Lung (tissue), 12 donors: ENCODE data around the gene CD38. TPM values are rescaled to one million over a fixed set of nuclear protein-coding genes. Genes with fewer than 3 reads are reported as not detected.

ENCODE experiments used
- ATAC-seq: fragments of 200-7000 bp; cut with Tn5 transposase; one replicate; pipeline ENCODE4 v1.9.1; 2020; ENCODE audit warnings: moderate number of reproducible peaks; ENCODE audit not compliant: insufficient read depth, low FRiP score
- DNase-seq, 3 donors: peaks; one replicate each; pipeline ENCODE4 v3.0.0-alpha.2; 2013 to 2017
- H3K27ac ChIP-seq, 2 donors: one replicate each; pipeline ENCODE4 v1.5.1; 2013; ENCODE audit warnings: mild to moderate bottlenecking in 2 of 2, moderate library complexity in 2 of 2, control low read depth in 1 of 2, inconsistent platforms in 1 of 2, low read depth in 1 of 2, low read length in 1 of 2
- H3K27me3 ChIP-seq, 3 donors: one replicate each; pipeline ENCODE4 v1.5.1; 2013; ENCODE audit warnings: low read length in 2 of 3; ENCODE audit not compliant: control insufficient read depth in 3 of 3, insufficient read depth in 3 of 3
- H3K36me3 ChIP-seq, 4 donors: one replicate each; pipeline ENCODE4 v1.5.1; 2013; ENCODE audit warnings: low read length in 4 of 4, mild to moderate bottlenecking in 1 of 4, moderate library complexity in 1 of 4; ENCODE audit not compliant: control insufficient read depth in 4 of 4, insufficient read depth in 4 of 4
- H3K4me1 ChIP-seq, 5 donors: one replicate each; pipeline ENCODE4 v1.5.1; 2013; ENCODE audit warnings: low read length in 5 of 5, mild to moderate bottlenecking in 2 of 5, moderate library complexity in 1 of 5; ENCODE audit not compliant: control insufficient read depth in 5 of 5, insufficient read depth in 5 of 5
- H3K4me3 ChIP-seq: one replicate; pipeline ENCODE4 v1.5.1; 2013; ENCODE audit warnings: mild to moderate bottlenecking, control low read depth, moderate library complexity
- H3K9ac ChIP-seq, 2 donors: one replicate each; pipeline ENCODE4 v1.5.1; 2013; ENCODE audit warnings: low read length in 2 of 2, control low read depth in 1 of 2; ENCODE audit not compliant: insufficient read depth in 1 of 2
- H3K9me3 ChIP-seq, 4 donors: one replicate each; pipeline ENCODE4 v1.5.1; 2013; ENCODE audit warnings: low read length in 3 of 4, mild to moderate bottlenecking in 1 of 4, moderate library complexity in 1 of 4; ENCODE audit not compliant: control insufficient read depth in 4 of 4, insufficient read depth in 3 of 4
- CTCF ChIP-seq: IDR thresholded peaks from 2 replicates; pipeline ENCODE4 v1.5.1; 2012; ENCODE audit warnings: mild to moderate bottlenecking; ENCODE audit errors: control extremely low read depth, extremely low read depth
- WGBS, 2 donors: extraction: QIAGEN DNeasy Blood & Tissue Kit; methylation state at CpG; one replicate each; pipeline ENCODE4 v1.1.7; 2013; 5-methylcytosine and 5-hydroxymethylcytosine counted together
- polyA plus RNA-seq, 2 donors: library from polyadenylated mRNA; stranded (reverse); fragments of 200-250 nt; gene quantifications; one replicate each; pipeline ENCODE4 v1.2.1, GENCODE V29; 2013
- total RNA-seq, 2 donors: library from RNA; depleted of rRNA in 1 of 2; stranded (reverse); fragments of >200 nt in 1 of 2; gene quantifications; one replicate each; pipeline ENCODE4 v1.2.1, GENCODE V29; 2014 to 2021
- donor health status: control.
- donor health status: control.
- donor health status: Bipolar disorder and iron deficiency.
- donor health status: healthy.
- donor health status: DM: yes; HTN: yes; CAD: no.

Gene CD38
- total and polyA plus RNA-seq, 4 donors = 4.8 to 47.2 (median 14.4) TPM

GRCh38 chr4:15793506-15794363, 15.6 kb downstream of the CD38 start:
- Histone ChIP-seq H3K4me1 (no peaks in the 10 kb centered on the region), H3K36me3 (no peaks in the 10 kb centered on the region), H3K27me3 (peaks cover 0 to 11% (median 6%) of the 10 kb centered on the region in 3 donors), H3K9me3 (no peaks in the 10 kb centered on the region), H3K27ac (no peak overlapping the region), H3K9ac (no peak overlapping the region), H3K4me3 (no peak overlapping the region)
- DNase-seq (no peak), ATAC-seq (no peak)
- no peak for TF ChIP-seq CTCF
- WGBS, 2 donors = 88 to 92% methylated on average over 3 of the region's 3 CpGs

GRCh38 chr4:15794426-15794825, 16.3 kb downstream of the CD38 start:
- WGBS, 2 donors = 89% methylated on average over 2 of the region's 2 CpGs

GRCh38 chr4:15794905-15795304, 16.8 kb downstream of the CD38 start:
- H3K9ac ChIP-seq = no peak overlapping the region
- no peaks in the 10 kb centered on the region for H3K4me1 ChIP-seq
- ATAC-seq (no peak), DNase-seq (no peak)
- no peak for TF ChIP-seq CTCF
- H3K9me3 ChIP-seq = no peaks in the 10 kb centered on the region
- no peak overlapping the region for H3K4me3 ChIP-seq
- 29 to 46% methylated on average over 1 of the region's 1 CpG for WGBS, 2 donors
- peaks cover 0 to 14% (median 6%) of the 10 kb centered on the region in 3 donors for H3K27me3 ChIP-seq
- no peak overlapping the region for H3K27ac ChIP-seq
- no peaks in the 10 kb centered on the region for H3K36me3 ChIP-seq

More at GRCh38 chr4:15794426-15794825, 16.3 kb downstream of the CD38 start:
- Histone ChIP-seq H3K4me1 (no peaks in the 10 kb centered on the region), H3K9ac (no peak overlapping the region), H3K27ac (no peak overlapping the region), H3K4me3 (no peak overlapping the region), H3K9me3 (no peaks in the 10 kb centered on the region), H3K36me3 (no peaks in the 10 kb centered on the region), H3K27me3 (peaks cover 0 to 14% (median 6%) of the 10 kb centered on the region in 3 donors)
- no peak for ATAC-seq
- no peak for TF ChIP-seq CTCF
- DNase-seq = no peak
